ENCODE measurements around the gene HIBCH. TPM values are rescaled to one million over a fixed set of nuclear protein-coding genes. Genes with fewer than 3 reads are reported as not detected.

HIBCH gene
- total RNA-seq, 2 donors from 2014 or later, result 30.8 to 46.7 TPM

DNA sequence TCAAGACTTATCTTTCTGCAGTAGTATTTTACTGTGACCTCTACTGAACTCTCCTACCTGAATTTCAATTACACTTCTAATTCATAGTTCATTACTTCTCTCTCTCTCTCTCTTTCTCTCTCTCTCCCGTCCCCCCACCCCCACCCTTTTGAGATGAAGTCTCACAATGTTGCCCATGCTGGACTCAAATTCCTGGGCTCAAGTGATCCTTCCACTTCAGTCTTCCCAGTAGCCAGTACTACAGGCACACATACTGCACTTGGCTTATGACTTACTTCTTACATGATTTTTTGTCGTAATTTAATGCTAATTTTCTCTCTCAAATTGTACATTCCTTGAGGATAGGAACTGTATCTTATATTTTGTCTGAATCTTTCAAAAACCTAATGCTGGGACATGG lies 6.0 kb upstream of the HIBCH start:
- H3K27me3 Mint-ChIP-seq (ENCODE audit: insufficient read depth), result peaks cover 7% of the 10 kb centered on the region
- Histone ChIP-seq H3K4me1 (ENCODE audit: control insufficient read depth, insufficient read depth, low read length) (no peaks in the 10 kb centered on the region), H3K27ac (ENCODE audit: low read depth, low read length) (no peak overlapping the region), H3K4me3 (ENCODE audit: low read length) (no peak overlapping the region), H3K9me3 (ENCODE audit: control insufficient read depth, low read length) (no peaks in the 10 kb centered on the region), H3K9ac (ENCODE audit: extremely low read depth, low read length, poor library complexity, severe bottlenecking) (no peak overlapping the region), H3K27me3 (ENCODE audit: control insufficient read depth, insufficient read depth, low read length, poor library complexity, severe bottlenecking) (no peaks in the 10 kb centered on the region), H3K36me3 (ENCODE audit: control insufficient read depth, insufficient read depth, low read length) (no peaks in the 10 kb centered on the region)
- TF ChIP-seq, protein P1, sequence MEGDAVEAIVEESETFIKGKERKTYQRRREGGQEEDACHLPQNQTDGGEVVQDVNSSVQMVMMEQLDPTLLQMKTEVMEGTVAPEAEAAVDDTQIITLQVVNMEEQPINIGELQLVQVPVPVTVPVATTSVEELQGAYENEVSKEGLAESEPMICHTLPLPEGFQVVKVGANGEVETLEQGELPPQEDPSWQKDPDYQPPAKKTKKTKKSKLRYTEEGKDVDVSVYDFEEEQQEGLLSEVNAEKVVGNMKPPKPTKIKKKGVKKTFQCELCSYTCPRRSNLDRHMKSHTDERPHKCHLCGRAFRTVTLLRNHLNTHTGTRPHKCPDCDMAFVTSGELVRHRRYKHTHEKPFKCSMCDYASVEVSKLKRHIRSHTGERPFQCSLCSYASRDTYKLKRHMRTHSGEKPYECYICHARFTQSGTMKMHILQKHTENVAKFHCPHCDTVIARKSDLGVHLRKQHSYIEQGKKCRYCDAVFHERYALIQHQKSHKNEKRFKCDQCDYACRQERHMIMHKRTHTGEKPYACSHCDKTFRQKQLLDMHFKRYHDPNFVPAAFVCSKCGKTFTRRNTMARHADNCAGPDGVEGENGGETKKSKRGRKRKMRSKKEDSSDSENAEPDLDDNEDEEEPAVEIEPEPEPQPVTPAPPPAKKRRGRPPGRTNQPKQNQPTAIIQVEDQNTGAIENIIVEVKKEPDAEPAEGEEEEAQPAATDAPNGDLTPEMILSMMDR (conservative IDR thresholded peaks at IDR 0.05), result no peak
- no peaks in the 10 kb centered on the region for H3K9me3 Mint-ChIP-seq
- DNase-seq, result no peak
- H3K36me3 Mint-ChIP-seq (ENCODE audit: low read depth), result no peaks in the 10 kb centered on the region
- H3K4me1 Mint-ChIP-seq, result no peaks in the 10 kb centered on the region
- 80 to 85% methylated on average over 1 to 2 of the region's 2 CpGs for WGBS, 2 experiments (ENCODE audit: insufficient coverage in 1 of 2, insufficient read length in 1 of 2)
- H3K27ac Mint-ChIP-seq, result no peak overlapping the region
- H3K4me3 Mint-ChIP-seq, result no peak overlapping the region

DNA sequence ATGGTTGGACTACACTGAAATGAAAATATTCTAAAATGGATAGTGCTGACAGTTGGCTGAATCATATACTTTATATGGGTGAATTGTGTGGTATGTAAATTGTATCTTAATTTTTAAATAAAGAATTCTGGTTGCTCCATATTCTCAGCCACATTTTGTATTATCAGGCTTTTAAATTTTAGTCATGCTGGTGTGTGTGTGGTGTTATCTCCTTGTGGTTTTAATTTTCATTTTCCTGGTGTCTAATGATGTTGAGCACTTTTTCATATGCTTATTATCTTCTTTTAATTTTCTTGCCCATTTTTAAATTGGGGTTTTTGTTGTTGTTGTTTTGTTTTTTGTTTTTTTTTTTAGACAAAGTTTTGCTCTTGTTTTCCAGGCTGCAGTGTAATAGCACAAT lies 3.8 kb upstream of the HIBCH start:
- Mint-ChIP-seq H3K27ac (no peak overlapping the region), H3K4me3 (no peak overlapping the region), H3K36me3 (ENCODE audit: low read depth) (no peaks in the 10 kb centered on the region), H3K27me3 (ENCODE audit: insufficient read depth) (peaks cover 4% of the 10 kb centered on the region), H3K9me3 (no peaks in the 10 kb centered on the region), H3K4me1 (peaks cover 5% of the 10 kb centered on the region)
- no peaks in the 10 kb centered on the region for H3K27me3 ChIP-seq (ENCODE audit: control insufficient read depth, insufficient read depth, low read length, poor library complexity, severe bottlenecking)
- TF ChIP-seq, protein P1 (conservative IDR thresholded peaks at IDR 0.05), result no peak
- no peaks in the 10 kb centered on the region for H3K4me1 ChIP-seq (ENCODE audit: control insufficient read depth, insufficient read depth, low read length)
- H3K36me3 ChIP-seq (ENCODE audit: control insufficient read depth, insufficient read depth, low read length), result no peaks in the 10 kb centered on the region
- DNase-seq, result no peak
- H3K9ac ChIP-seq (ENCODE audit: extremely low read depth, low read length, poor library complexity, severe bottlenecking), result no peak overlapping the region
- H3K27ac ChIP-seq (ENCODE audit: low read depth, low read length), result no peak overlapping the region
- H3K4me3 ChIP-seq (ENCODE audit: low read length), result no peak overlapping the region
- H3K9me3 ChIP-seq (ENCODE audit: control insufficient read depth, low read length), result no peaks in the 10 kb centered on the region

DNA sequence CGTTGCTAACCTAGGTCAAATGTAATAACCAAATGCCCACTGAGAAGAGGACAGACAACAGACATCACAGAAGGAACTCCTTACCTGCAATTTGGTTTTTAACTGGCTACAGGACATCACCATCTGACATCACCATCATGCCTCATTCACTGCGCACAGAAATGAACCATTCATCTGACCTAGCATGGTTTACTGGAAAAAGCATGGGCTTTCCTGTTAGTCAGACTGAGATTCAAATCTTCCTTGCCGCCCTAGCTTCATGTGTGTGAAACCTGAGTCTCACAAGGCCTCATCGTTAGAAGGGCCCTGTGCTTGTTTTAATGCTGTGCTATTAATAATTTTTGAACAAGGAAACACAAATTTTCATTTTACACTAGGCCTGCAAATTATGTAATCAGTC lies 1.1 kb upstream of the HIBCH start:
- H3K27ac ChIP-seq (ENCODE audit: low read depth, low read length), result no peak overlapping the region
- H3K4me3 Mint-ChIP-seq, result no peak overlapping the region
- no peaks in the 10 kb centered on the region for H3K9me3 ChIP-seq (ENCODE audit: control insufficient read depth, low read length)
- H3K4me1 ChIP-seq (ENCODE audit: control insufficient read depth, insufficient read depth, low read length), result peaks cover 3% of the 10 kb centered on the region
- no peaks in the 10 kb centered on the region for H3K27me3 ChIP-seq (ENCODE audit: control insufficient read depth, insufficient read depth, low read length, poor library complexity, severe bottlenecking)
- H3K9me3 Mint-ChIP-seq, result no peaks in the 10 kb centered on the region
- H3K9ac ChIP-seq (ENCODE audit: extremely low read depth, low read length, poor library complexity, severe bottlenecking), result no peak overlapping the region
- no peaks in the 10 kb centered on the region for H3K27me3 Mint-ChIP-seq (ENCODE audit: insufficient read depth)
- H3K27ac Mint-ChIP-seq, result no peak overlapping the region
- H3K36me3 ChIP-seq (ENCODE audit: control insufficient read depth, insufficient read depth, low read length), result no peaks in the 10 kb centered on the region
- DNase-seq, result no peak
- H3K4me1 Mint-ChIP-seq, result peaks cover 13% of the 10 kb centered on the region
- no peak overlapping the region for H3K4me3 ChIP-seq (ENCODE audit: low read length)
- TF ChIP-seq, protein P1 (conservative IDR thresholded peaks at IDR 0.05), result no peak
- peaks cover 5% of the 10 kb centered on the region for H3K36me3 Mint-ChIP-seq (ENCODE audit: low read depth)
- 95 to 96% methylated on average over 4 of the region's 4 CpGs for WGBS, 2 experiments (ENCODE audit: insufficient coverage in 1 of 2, insufficient read length in 1 of 2)
